Hepatic stellate cell (primary cell): ENCODE results near the gene CEP170B.
A peak's percentile ranks its signal among the peaks of the same experiment; 100 is the strongest.
"Not testable (repeated sequence)": the region's sequence is repeated elsewhere in the genome, so short reads cannot be mapped to it uniquely, and the experiment has no call there.

Experiments used
- DNase-seq: peaks from one replicate; pipeline ENCODE4 v3.0.0; 2011; ENCODE audit warnings: low spot score

The CEP170B gene

GRCh38 chr14:104844306-104845032 lies 20.6 kb upstream of the CEP170B start:
- DNase-seq, result no peak

GRCh38 chr14:104845033-104845666 lies 19.9 kb upstream of the CEP170B start:
- DNase-seq, result no peak

- no peak for DNase-seq
Measured at GRCh38 chr14:104845834-104846441, 19.1 kb upstream of the CEP170B start.

- peak; percentile 38 for DNase-seq
Measured at GRCh38 chr14:104852280-104852663, 12.8 kb upstream of the CEP170B start.

- DNase-seq, result no peak
Measured at GRCh38 chr14:104855532-104856090, 9.5 kb upstream of the CEP170B start.

- DNase-seq, result no peak
Measured at GRCh38 chr14:104856157-104856868, 8.8 kb upstream of the CEP170B start.

- DNase-seq, result no peak
Measured at GRCh38 chr14:104856869-104857860, 7.9 kb upstream of the CEP170B start.

- DNase-seq, result not testable (repeated sequence)
Measured at GRCh38 chr14:104857931-104858330, 7.1 kb upstream of the CEP170B start.

- DNase-seq, result no peak
Measured at GRCh38 chr14:104858811-104859426, 6.1 kb upstream of the CEP170B start.

GRCh38 chr14:104859900-104860299 lies 5.2 kb upstream of the CEP170B start:
- no peak for DNase-seq

GRCh38 chr14:104860414-104860813 lies 4.7 kb upstream of the CEP170B start:
- no peak for DNase-seq

GRCh38 chr14:104863131-104863862 lies 1.8 kb upstream of the CEP170B start:
- DNase-seq, result no peak

GRCh38 chr14:104863923-104864266 lies 1.2 kb upstream of the CEP170B start:
- no peak for DNase-seq

GRCh38 chr14:104864267-104865080 lies 594 bp upstream of the CEP170B start:
- DNase-seq, result no peak

GRCh38 chr14:104865631-104866441 lies 768 bp downstream of the CEP170B start:
- DNase-seq, result peak; percentile 85

- no peak for DNase-seq
Measured at GRCh38 chr14:104866451-104867370, 1.6 kb downstream of the CEP170B start.

GRCh38 chr14:104867371-104868059 lies 2.4 kb downstream of the CEP170B start:
- DNase-seq, result no peak
